A549 (cell line): ENCODE results near the gene POPDC3. TPM values are rescaled to one million over a fixed set of nuclear protein-coding genes. Genes with fewer than 3 reads are reported as not detected.
"Not testable (repeated sequence)": the region's sequence is repeated elsewhere in the genome, so short reads cannot be mapped to it uniquely, and the experiment has no call there.

Experiments used
- ATAC-seq, 2 experiments: fragments of 200-7000 bp in 1 of 2; fragments of >200 bp in 1 of 2; cut with Nextera tagmentation in 1 of 2; cut with Tn5 transposase in 1 of 2; 3 replicates each; pipeline versions ENCODE4 v1.8.0 to v1.9.1; 2018 to 2020; ENCODE audit warnings: mild to moderate bottlenecking in 1 of 2, moderate library complexity in 1 of 2
- CTCF ChIA-PET: fragments of 300-600 bp; sonication (Branson Sonifier 250); formaldehyde crosslinking; extraction: SDS; loops from one replicate; lab custom pipeline; 2021; ENCODE audit warnings: antibody characterized with exemption, inconsistent platforms; lab: Yijun Ruan, JAX
- POLR2A ChIA-PET: fragments of 350-600 bp; formaldehyde crosslinking; extraction: SDS; loops from one replicate; lab custom pipeline; 2021; ENCODE audit warnings: antibody characterized with exemption, inconsistent platforms; lab: Yijun Ruan, JAX
- DNase-seq, 2 experiments: peaks; one replicate each; pipeline versions ENCODE4 v3.0.0 to v3.0.0-alpha.2; 2011 to 2016; ENCODE audit warnings: low read depth in 1 of 2, low spot score in 1 of 2
- FAIRE-seq: peaks from 2 replicates; lab custom pipeline; 2011; peaks lifted over from hg19 to GRCh38; lab: Jason Lieb, UNC
- H3K27ac ChIP-seq, 2 experiments: fragments of >200 bp; sonication (Bioruptor Twin); formaldehyde crosslinking; 3 replicates each; pipeline ENCODE4 v1.5.1; 2016 to 2017
- H3K4me1 ChIP-seq: fragments of >200 bp; sonication (Bioruptor Twin); formaldehyde crosslinking; 3 replicates; pipeline ENCODE4 v1.6.1; 2016
- H3K4me2 ChIP-seq: fragments of >200 bp; sonication (Bioruptor Twin); formaldehyde crosslinking; 3 replicates; pipeline ENCODE4 v1.6.1; 2016
- H3K4me3 ChIP-seq: fragments of >200 bp; sonication (Bioruptor Twin); formaldehyde crosslinking; 3 replicates; pipeline ENCODE4 v1.5.1; 2016
- H3K9me3 ChIP-seq: fragments of >200 bp; sonication (Bioruptor Twin); formaldehyde crosslinking; 3 replicates; pipeline ENCODE4 v1.6.1; 2016
- BHLHE40 ChIP-seq: IDR thresholded peaks from 2 replicates; pipeline ENCODE4 v1.6.1; 2012; ENCODE audit warnings: low read depth, low read length, inconsistent platforms
- CBX8 ChIP-seq: fragments of 200-600 bp; sonication (generic); IDR thresholded peaks from 2 replicates; pipeline ENCODE4 v1.6.1; 2016
- CTCF ChIP-seq: fragments of >200 bp; sonication (Bioruptor Twin); formaldehyde crosslinking; IDR thresholded peaks from 3 replicates; pipeline ENCODE4 v1.5.1; 2016
- EHMT2 ChIP-seq: fragments of 200-600 bp; sonication (generic); IDR thresholded peaks from 2 replicates; pipeline ENCODE4 v1.6.1; 2016; ENCODE audit warnings: antibody characterized with exemption, low read depth, mild to moderate bottlenecking, moderate library complexity
- ELK1 ChIP-seq: fragments of 150-350 bp; IDR thresholded peaks from 2 replicates; pipeline ENCODE4 v1.6.1; 2014; ENCODE audit warnings: low read depth, mild to moderate bottlenecking, low read length
- FOSB ChIP-seq: fragments of 250-450 bp; sonication (Bioruptor Pico); IDR thresholded peaks from 2 replicates; pipeline ENCODE4 v1.5.0; 2020; ENCODE audit warnings: mild to moderate bottlenecking, moderate library complexity
- FOSL2 ChIP-seq, 2 experiments: fragments of 450-650 bp in 1 of 2; fragments of >200 bp in 1 of 2; sonication (Bioruptor Twin) in 1 of 2; formaldehyde crosslinking; IDR thresholded peaks; 2 replicates each; pipeline versions ENCODE4 v1.5.0 to v1.6.1; 2016 to 2020; ENCODE audit warnings: mild to moderate bottlenecking in 1 of 2, moderate library complexity in 1 of 2
- FOXS1 ChIP-seq: fragments of 250-450 bp; sonication (Bioruptor Pico); IDR thresholded peaks from 2 replicates; pipeline ENCODE4 v1.5.0; 2020; ENCODE audit warnings: mild to moderate bottlenecking, moderate library complexity
- GATA3 ChIP-seq: IDR thresholded peaks from 2 replicates; pipeline ENCODE4 v1.6.1; 2012; ENCODE audit warnings: borderline replicate concordance
- HDAC2 ChIP-seq: fragments of 200-600 bp; sonication (generic); IDR thresholded peaks from 2 replicates; pipeline ENCODE4 v1.6.1; 2016
- HEYL ChIP-seq: fragments of 250-450 bp; sonication (Bioruptor Pico); IDR thresholded peaks from 2 replicates; pipeline ENCODE4 v1.8.0; 2021; ENCODE audit warnings: mild to moderate bottlenecking, moderate library complexity
- HOXB13 ChIP-seq: fragments of 250-450 bp; sonication (Bioruptor Pico); IDR thresholded peaks from 2 replicates; pipeline ENCODE4 v1.5.0; 2020; ENCODE audit warnings: low read depth, mild to moderate bottlenecking, moderate library complexity
- HOXB5 ChIP-seq: fragments of 250-450 bp; sonication (Bioruptor Pico); IDR thresholded peaks from 2 replicates; pipeline ENCODE4 v1.5.0; 2020; ENCODE audit warnings: mild to moderate bottlenecking, moderate library complexity
- KDM1A ChIP-seq: fragments of 200-600 bp; sonication (generic); IDR thresholded peaks from 2 replicates; pipeline ENCODE4 v1.6.1; 2016; ENCODE audit warnings: low read depth, mild to moderate bottlenecking
- MAX ChIP-seq: IDR thresholded peaks from 2 replicates; pipeline ENCODE4 v1.6.1; 2012
- MAZ ChIP-seq: fragments of 150-350 bp; IDR thresholded peaks from 2 replicates; pipeline ENCODE4 v1.6.1; 2014; ENCODE audit warnings: antibody characterized with exemption, low read depth, low read length, borderline replicate concordance
- MYC ChIP-seq: IDR thresholded peaks from 2 replicates; pipeline ENCODE4 v1.6.1; 2012; ENCODE audit warnings: mild to moderate bottlenecking, inconsistent platforms, low read length, improper control_type of control experiment, borderline replicate concordance
- NPAS2 ChIP-seq: fragments of 250-450 bp; sonication (Bioruptor Pico); IDR thresholded peaks from 2 replicates; pipeline ENCODE4 v1.8.0; 2022; ENCODE audit warnings: mild to moderate bottlenecking, moderate library complexity, borderline replicate concordance
- NR3C1 ChIP-seq: fragments of >200 bp; sonication (Bioruptor Twin); formaldehyde crosslinking; IDR thresholded peaks from 3 replicates; pipeline ENCODE4 v1.6.1; 2017
- PBX3 ChIP-seq: IDR thresholded peaks from 2 replicates; pipeline ENCODE4 v1.6.1; 2012
- RFX5 ChIP-seq: fragments of 450-650 bp; IDR thresholded peaks from 2 replicates; pipeline ENCODE4 v1.7.1; 2014; ENCODE audit warnings: antibody characterized with exemption, mild to moderate bottlenecking, moderate library complexity
- SMC3 ChIP-seq: fragments of >200 bp; sonication (Bioruptor Twin); formaldehyde crosslinking; IDR thresholded peaks from 3 replicates; pipeline ENCODE4 v1.6.1; 2018; ENCODE audit warnings: inconsistent platforms
- SREBF2 ChIP-seq: fragments of 450-650 bp; IDR thresholded peaks from 2 replicates; pipeline ENCODE4 v1.6.1; 2014; ENCODE audit warnings: mild to moderate bottlenecking, moderate library complexity
- TP53 ChIP-seq: fragments of 250-450 bp; sonication (Bioruptor Pico); IDR thresholded peaks from 2 replicates; pipeline ENCODE4 v1.5.0; 2021; ENCODE audit warnings: mild to moderate bottlenecking, moderate library complexity
- ZC3H11A ChIP-seq: fragments of 450-650 bp; IDR thresholded peaks from 2 replicates; pipeline ENCODE4 v1.6.1; 2014; ENCODE audit warnings: antibody characterized with exemption, mild to moderate bottlenecking
- ZNF302 ChIP-seq: fragments of 250-450 bp; sonication (Bioruptor Pico); IDR thresholded peaks from 2 replicates; pipeline ENCODE4 v1.9.0; 2021; ENCODE audit warnings: inconsistent platforms, mild to moderate bottlenecking, moderate library complexity
- WGBS: methylation state at CpG from one replicate; pipeline ENCODE4 v1.1.6; 2017; ENCODE audit errors: missing lambda C conversion rate; 5-methylcytosine and 5-hydroxymethylcytosine counted together
- polyA plus RNA-seq, 4 experiments: library from polyadenylated mRNA; depleted of rRNA in 3 of 4; stranded (reverse); fragments of >200 nt; fragmentation: RNase III in 1 of 4; extraction: RNeasy Plus Mini Kit Qiagen cat#74134 plus additional on column Dnase treatment in 1 of 4; gene quantifications; 2 replicates in 3 of 4; 3 replicates in 1 of 4; pipeline ENCODE4 v1.2.3, GENCODE V29; 2011 to 2017

POPDC3 gene
- polyA plus RNA-seq, 2 of the 4 experiments (the other 2 are of a cell fraction), result 19.7 to 54.9 TPM

GRCh38 chr6:105223242-105223641 is 43.4 kb upstream of the POPDC3 start:
- Histone ChIP-seq H3K4me2 (no peak overlapping the region), H3K4me3 (no peak overlapping the region), H3K4me1 (no peaks in the 10 kb centered on the region), H3K27ac (no peak overlapping the region), H3K9me3 (no peaks in the 10 kb centered on the region)
- ChIA-PET POLR2A (no interaction called here), CTCF (no interaction called here)
- DNase-seq (no peak), FAIRE-seq (no peak), ATAC-seq (no peak)
- 17% methylated on average over 1 of the region's 1 CpG for WGBS
- no peak for TF ChIP-seq SREBF2
- TF ChIP-seq SMC3, result no peak
- TF ChIP-seq RFX5, result no peak
- TF ChIP-seq GATA3, result no peak

- ATAC-seq, H3K9me3 ChIP-seq, DNase-seq, H3K4me1 ChIP-seq, H3K4me2 ChIP-seq, CTCF ChIA-PET, POLR2A ChIA-PET, H3K27ac ChIP-seq, H3K4me3 ChIP-seq, FAIRE-seq: not testable (repeated sequence)
- WGBS, result 65% methylated on average over 2 of the region's 2 CpGs
Measured at GRCh38 chr6:105221219-105221618, 41.4 kb upstream of the POPDC3 start.

- WGBS, result 86% methylated on average over 5 of the region's 5 CpGs
- ChIA-PET POLR2A (no interaction called here), CTCF (no interaction called here)
- TF ChIP-seq HDAC2 (no peak), NPAS2 (CRISPR knock-in tag) (no peak), MAX (no peak), KDM1A (no peak), ZNF302 (no peak), HOXB5 (CRISPR knock-in tag) (no peak), CBX8 (no peak), HEYL (CRISPR knock-in tag) (no peak)
- H3K4me2 ChIP-seq, result no peak overlapping the region
- no peak overlapping the region for H3K27ac ChIP-seq
- no peak overlapping the region for H3K4me3 ChIP-seq
- ATAC-seq, result no peak
- DNase-seq, result no peak
- no peaks in the 10 kb centered on the region for H3K9me3 ChIP-seq
- no peaks in the 10 kb centered on the region for H3K4me1 ChIP-seq
- no peak for FAIRE-seq
Measured at GRCh38 chr6:105220186-105220585, 40.4 kb upstream of the POPDC3 start.

GRCh38 chr6:105219218-105219617 is 39.4 kb upstream of the POPDC3 start:
- CTCF ChIA-PET, H3K4me2 ChIP-seq: not testable (repeated sequence)

GRCh38 chr6:105215506-105215905 is 35.7 kb upstream of the POPDC3 start:
- H3K27ac ChIP-seq, result no peak overlapping the region
- 88% methylated on average over 3 of the region's 3 CpGs for WGBS
- H3K4me3 ChIP-seq, result no peak overlapping the region
- CTCF ChIA-PET, result no interaction called here
- H3K9me3 ChIP-seq, result no peaks in the 10 kb centered on the region
- FAIRE-seq (no peak), DNase-seq (no peak), ATAC-seq (no peak)
- POLR2A ChIA-PET, result no interaction called here
- H3K4me2 ChIP-seq, result no peak overlapping the region
- peaks cover 4% of the 10 kb centered on the region; the same call in 2 of the 3 replicates for H3K4me1 ChIP-seq
- TF ChIP-seq MAZ (no peak), FOSB (CRISPR knock-in tag) (no peak), PBX3 (no peak), ZNF302 (no peak), ZC3H11A (no peak), HEYL (CRISPR knock-in tag) (no peak), FOSL2 (IDR thresholded peaks at IDR 0.05) (no peak), FOSL2 (CRISPR knock-in tag; IDR thresholded peaks at IDR 0.05) (no peak), NR3C1 (no peak), HOXB13 (CRISPR knock-in tag) (no peak), CTCF (no peak), SREBF2 (no peak), KDM1A (no peak), EHMT2 (no peak), FOXS1 (CRISPR knock-in tag) (no peak), ELK1 (no peak), MYC (no peak), TP53 (CRISPR knock-in tag) (no peak), BHLHE40 (no peak)

More at GRCh38 chr6:105219218-105219617, 39.4 kb upstream of the POPDC3 start:
- H3K9me3 ChIP-seq, POLR2A ChIA-PET, H3K27ac ChIP-seq, H3K4me3 ChIP-seq, FAIRE-seq, DNase-seq, ATAC-seq, H3K4me1 ChIP-seq: not testable (repeated sequence)
- WGBS, result 67% methylated on average over 9 of the region's 9 CpGs
